Inflammatory macrophage (primary cell): ENCODE data around the gene ZCCHC7.

ENCODE experiments used
- DNase-seq, 2 donors: peaks; one replicate each; pipeline ENCODE4 v3.0.0-alpha.2; 2020 to 2022

Gene ZCCHC7

GRCh38 chr9:37212435-37212834, 92.1 kb downstream of the ZCCHC7 start:
- DNase-seq = no peak

DNA sequence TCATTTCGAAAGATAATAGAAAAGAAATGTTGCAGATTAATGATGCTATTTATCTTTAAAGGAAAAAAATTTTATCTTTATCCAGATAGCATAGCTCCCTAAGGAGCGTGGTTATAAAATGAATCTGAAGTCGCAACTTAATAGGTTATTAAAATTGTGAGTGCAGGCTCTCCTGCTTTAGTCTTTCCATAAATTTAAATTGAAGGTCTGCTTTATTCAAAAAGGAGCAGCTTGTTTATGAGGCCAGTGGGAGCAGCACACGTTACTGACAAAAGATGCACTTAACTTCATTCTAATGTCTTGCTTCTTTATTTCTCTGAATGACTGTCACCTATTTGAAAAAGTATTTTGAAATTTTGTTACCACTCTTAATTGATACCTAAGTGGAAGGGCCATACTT, 95.0 kb downstream of the ZCCHC7 start:
- no peak for DNase-seq

DNA sequence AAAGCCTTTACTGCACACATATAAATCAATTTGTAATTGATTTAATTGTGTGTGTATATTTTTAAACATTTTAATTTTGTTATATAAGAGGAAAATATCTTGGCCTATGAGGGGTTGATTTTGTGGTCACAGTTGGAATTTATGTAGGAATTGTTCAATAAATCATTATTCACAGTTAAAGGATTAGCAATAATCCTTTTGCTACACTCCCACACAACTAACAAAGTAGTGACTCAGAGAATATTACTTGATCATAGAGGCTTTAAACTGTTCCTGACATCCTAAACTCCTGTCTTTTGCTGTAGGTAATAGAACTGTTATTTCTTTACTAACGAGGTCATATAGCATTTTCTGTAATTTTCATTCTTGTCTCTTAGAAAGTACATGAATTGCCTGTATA, 95.5 kb downstream of the ZCCHC7 start:
- DNase-seq = no peak

- DNase-seq = no peak
Measured at GRCh38 chr9:37217161-37217560, 96.8 kb downstream of the ZCCHC7 start.

DNA sequence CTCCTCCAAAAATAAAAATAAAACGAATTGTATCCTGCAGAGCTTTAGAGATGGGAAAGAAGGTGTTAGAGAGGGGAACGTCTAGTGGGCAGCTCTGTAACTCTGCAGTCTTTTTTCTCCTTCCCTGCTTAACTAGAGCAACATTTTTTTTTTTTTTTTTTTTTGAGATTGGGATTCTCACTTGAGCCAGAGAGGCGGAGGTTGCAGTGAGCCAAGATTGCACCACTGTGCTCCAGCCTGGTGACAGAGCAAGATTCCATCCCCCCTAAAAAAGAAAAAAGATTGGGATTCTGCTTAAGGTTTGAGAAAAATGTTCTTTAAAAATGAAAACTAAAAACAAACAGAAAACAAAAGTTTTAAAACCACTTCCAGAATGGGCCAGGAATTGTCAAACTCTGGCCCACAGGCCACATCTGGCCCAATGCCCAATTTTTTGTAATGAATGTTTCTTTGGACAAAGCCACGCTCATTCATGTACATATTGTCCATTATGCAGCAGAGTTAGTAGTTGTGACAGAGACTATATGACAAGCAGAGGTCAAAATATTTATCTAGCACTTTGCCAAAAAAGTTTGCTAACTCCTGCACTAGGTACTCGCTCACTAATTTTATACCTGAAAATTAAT, 98.5 kb downstream of the ZCCHC7 start:
- no peak for DNase-seq

GRCh38 chr9:37220971-37221370, 100.6 kb downstream of the ZCCHC7 start:
- no peak for DNase-seq

DNA sequence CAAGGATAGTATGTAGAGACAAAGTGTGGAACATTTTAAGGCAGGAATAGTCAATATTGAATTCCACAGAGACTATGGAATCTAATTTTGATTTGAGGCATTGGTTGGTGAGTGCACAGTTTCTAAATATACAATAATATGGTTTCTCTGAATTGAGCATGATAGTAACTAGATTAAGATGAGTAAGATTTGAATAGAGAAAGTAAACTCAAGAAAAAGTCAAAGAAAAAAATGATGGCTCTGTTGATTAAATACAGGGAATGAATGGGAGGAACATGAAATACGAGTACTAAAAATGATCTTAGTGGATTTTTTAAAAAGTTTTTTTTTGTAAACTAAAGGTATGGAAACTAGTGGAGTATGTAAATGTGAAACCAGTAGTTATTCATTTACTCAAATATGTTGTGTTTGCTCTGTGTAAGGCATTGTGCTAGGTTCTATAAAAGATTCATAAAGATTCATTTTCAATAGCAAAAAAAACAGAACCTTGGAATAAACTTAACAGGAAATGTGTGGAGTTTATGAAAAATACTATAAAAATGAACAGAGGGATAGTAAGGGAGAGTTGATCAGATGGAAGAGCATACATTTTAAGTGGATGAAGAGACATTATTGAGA, 101.2 kb downstream of the ZCCHC7 start:
- DNase-seq = no peak

DNA sequence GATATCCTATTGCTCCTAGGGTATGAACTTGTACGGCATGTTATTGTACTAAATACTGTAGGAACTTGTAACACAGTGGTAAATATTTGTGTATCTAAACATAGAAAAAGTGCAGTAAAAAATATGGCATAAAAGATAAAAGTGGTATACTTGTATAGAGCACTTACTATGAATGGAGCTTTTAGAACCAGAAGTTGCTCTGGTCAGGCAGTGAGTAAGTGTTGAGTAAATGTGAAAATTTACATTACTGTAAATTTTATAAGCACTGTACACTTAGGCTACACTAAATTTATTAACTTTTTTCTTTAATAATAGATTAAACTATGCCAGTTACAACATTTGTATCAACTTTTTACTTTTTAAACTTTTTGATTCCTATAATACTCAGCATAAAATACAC, 109.1 kb downstream of the ZCCHC7 start:
- DNase-seq = no peak

DNA sequence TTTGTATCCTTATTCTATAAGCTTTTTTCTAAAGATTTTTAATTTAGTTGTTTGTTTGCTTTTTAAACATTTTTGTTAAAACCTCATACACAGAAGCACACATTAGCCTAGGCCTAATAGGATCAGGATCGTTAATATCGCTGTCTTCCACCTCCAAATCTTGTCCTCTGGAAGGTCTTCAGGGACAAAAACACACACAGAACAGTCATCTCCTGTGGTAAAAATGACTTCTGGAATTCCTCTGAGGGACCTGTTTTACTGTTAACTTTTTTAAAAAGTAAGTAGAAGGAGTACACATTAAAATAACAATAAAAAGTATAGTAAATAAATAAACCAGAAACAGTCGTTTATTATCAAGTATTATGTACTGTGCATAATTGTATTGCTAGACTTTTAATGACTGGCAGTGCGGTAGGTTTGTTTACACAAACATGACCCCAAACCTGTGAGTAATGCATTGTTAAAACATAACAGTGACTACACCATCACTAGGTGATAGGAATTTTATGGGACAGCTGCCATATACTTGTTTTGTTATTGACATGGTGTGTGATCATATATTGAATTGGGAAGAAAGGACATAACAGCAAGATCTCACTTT, 109.6 kb downstream of the ZCCHC7 start:
- DNase-seq = no peak

- no peak for DNase-seq
Measured at GRCh38 chr9:37236822-37237221, 116.4 kb downstream of the ZCCHC7 start.

GRCh38 chr9:37238122-37238521, 117.7 kb downstream of the ZCCHC7 start:
- DNase-seq = no peak

DNA sequence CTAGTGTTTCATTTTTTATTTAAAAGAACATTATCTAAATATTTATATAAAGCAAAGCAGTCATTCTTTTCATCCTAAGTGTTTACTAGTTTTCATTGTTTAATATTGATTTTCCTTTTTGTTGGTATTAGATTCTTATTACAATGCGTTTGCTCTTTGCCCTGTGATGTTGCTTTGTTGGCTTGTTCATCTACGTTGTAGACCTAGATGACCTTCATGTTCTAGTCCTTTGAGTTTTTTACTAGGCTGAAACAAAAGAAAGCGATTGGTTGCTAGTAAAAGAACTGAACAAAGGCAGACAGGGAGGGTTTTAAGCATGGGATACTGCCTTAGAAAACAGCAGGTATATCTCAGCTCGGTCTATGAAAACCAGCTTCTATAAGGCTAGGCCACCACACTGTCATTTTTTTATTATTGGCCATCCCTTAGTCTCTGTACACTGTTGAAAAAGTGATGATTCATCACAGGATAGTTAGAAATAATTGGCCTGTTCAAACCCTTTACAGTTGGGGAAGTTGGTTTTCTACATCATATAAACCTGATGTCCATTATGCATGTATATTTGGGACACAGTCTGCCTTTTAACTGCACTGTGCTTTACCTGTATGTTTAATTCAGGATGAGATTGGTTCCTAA, 119.0 kb downstream of the ZCCHC7 start:
- no peak for DNase-seq

- no peak for DNase-seq
Measured at GRCh38 chr9:37239921-37240320, 119.5 kb downstream of the ZCCHC7 start.

DNA sequence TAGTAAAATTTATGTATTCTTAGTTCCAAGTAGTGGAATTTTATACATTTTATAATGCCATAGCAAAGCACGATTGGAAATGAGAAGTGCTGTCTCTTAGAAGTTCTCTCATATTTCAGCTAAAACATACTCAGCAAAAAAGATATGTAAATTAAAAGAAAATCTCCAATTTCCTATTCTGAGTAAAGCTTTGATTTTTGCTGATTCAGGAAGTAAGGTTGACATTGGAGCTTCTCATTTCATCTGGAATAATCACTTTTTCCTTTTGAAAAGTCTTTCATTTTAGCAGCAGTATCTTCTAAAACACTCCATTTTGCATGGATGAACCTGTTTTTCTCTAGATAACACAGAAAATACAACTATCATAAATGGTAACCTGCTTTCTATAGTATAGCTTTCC, 121.0 kb downstream of the ZCCHC7 start:
- DNase-seq = no peak

DNA sequence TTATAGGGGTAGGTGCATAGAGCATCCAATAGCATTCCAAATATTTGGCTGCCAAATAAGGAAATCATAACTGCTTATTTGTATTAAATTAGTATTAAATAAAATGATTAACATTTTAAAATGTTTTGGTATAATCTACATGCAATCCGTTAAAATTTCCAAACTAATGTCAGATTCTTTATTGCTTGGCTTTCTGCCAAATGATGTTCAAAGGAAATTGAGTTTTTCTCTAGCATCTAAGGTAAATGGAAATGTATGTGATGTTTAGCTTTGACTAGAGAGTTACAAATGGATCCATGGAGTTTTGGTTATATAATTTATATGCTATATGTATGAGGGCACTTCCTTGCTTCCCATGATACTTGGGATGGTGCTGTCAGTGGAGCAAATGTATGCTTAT, 121.7 kb downstream of the ZCCHC7 start:
- no peak for DNase-seq

- no peak for DNase-seq
Measured at GRCh38 chr9:37243588-37244345, 123.4 kb downstream of the ZCCHC7 start.

DNA sequence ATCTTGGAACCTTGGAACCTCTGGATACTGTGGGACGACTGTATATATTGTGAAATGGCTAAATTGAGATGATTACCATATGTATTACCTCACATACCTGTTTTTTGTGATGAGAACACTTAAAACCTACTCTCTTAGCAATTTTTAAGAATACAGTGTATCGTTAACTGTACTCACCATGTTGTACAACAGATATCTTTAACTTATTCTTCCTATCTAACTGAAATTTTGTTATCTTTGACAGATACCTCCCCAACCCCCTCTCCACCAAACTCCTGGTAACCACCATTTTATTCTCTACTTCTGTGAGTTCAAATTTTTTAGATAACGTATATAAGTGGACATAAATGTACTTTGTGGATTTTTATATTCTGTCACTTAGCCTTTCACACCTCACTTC, 126.5 kb downstream of the ZCCHC7 start:
- no peak for DNase-seq

- no peak for DNase-seq
Measured at GRCh38 chr9:37248651-37249163, 128.3 kb downstream of the ZCCHC7 start.

DNA sequence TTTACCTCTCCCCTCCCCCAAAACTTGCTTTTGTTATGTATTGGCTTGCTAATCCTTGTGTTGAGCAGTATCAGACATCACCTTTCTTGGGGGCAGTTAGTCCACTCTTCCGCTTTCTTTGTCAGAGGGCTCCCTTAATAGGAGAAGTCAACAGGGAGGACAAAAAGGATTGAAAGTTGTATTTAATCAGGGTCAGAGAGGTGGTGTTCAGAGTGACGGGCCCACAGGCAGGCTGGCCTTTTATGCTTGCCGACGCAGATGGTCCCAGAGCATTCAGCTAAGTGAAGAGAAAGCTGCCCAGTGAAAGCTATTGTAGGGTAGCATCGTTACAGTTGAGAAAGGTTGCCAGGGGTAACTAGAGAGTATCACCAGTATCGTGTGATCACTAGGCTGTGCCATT, 131.1 kb downstream of the ZCCHC7 start:
- no peak for DNase-seq

DNA sequence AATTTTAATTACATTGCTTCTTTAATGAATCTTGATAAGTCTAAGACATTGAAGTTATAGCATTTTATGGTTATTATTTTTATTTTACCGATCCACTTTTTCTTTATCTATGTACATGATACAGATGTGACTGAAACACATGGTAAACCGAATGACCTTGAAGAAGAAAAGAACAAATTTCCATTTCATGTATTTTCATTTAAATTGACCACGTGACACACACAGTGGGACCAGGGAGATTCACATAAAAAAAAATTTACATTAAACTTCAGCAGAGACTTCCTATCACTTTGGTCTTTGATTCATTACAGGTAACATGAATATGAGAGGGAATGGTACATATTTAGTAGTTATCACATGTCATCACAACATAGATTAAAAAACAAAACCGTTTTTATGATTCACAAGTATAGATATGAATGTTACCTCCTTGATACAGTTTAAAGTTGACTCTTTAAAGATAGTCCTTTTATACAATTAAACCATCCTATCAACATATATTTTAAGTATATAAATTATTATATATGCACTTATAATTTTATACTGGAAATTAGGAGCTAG, 133.1 kb downstream of the ZCCHC7 start:
- DNase-seq = no peak

DNA sequence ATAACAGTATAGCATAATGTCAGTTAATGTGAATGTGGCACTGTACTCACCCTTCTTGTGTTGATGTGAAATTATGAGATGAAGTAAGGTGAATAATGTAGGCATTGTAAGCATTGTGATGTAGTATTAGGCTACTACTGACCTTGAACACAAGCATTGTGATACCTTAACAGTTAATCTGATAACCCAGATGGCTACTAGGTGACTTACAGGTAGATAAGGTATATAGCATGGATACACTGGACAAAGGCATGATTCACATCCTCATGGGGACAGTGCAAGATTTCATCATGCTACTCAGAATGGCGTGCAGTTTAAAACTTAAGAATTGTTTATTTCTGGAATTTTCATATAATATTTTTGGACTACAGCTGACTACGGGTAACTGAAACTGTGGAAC, 134.8 kb downstream of the ZCCHC7 start:
- no peak for DNase-seq
